ENCODE measurements around the gene ADARB2.

GRCh38 chr10:1698185-1698584, 39.1 kb downstream of the ADARB2 start:
- TF ChIP-seq CTCF (IDR thresholded peaks at IDR 0.05): no peak
- TF ChIP-seq EP300 (IDR thresholded peaks at IDR 0.05; ENCODE audit: low read depth): no peak
